Cardiac muscle cell (in vitro differentiated cells and primary cell): ENCODE results near the gene DDI2. TPM values are rescaled to one million over a fixed set of nuclear protein-coding genes. Genes with fewer than 3 reads are reported as not detected.
"Not testable (repeated sequence)": the region's sequence is repeated elsewhere in the genome, so short reads cannot be mapped to it uniquely, and the experiment has no call there.

Experiments used
- DNase-seq, 2 donors: peaks; one replicate each; pipeline versions ENCODE4 v3.0.0 to v3.0.0-alpha.2; 2010 to 2017; ENCODE audit warnings: low read depth in 1 of 2, low spot score in 1 of 2
- H3K27ac ChIP-seq: fragments of 200-600 bp; sonication (generic); 2 replicates; pipeline ENCODE4 v1.5.1; 2016
- H3K27me3 ChIP-seq: fragments of 200-600 bp; sonication (generic); 2 replicates; pipeline ENCODE4 v1.6.0; 2016; ENCODE audit warnings: control low read depth
- H3K36me3 ChIP-seq: fragments of 200-600 bp; sonication (generic); 2 replicates; pipeline ENCODE4 v1.5.1; 2016; ENCODE audit warnings: control low read depth
- H3K4me1 ChIP-seq: fragments of 200-600 bp; sonication (generic); 2 replicates; pipeline ENCODE4 v1.8.1; 2017; ENCODE audit warnings: low read depth, mild to moderate bottlenecking, mixed run types
- H3K4me3 ChIP-seq: fragments of 200-600 bp; sonication (generic); 2 replicates; pipeline ENCODE4 v1.5.1; 2016; ENCODE audit warnings: mild to moderate bottlenecking
- H3K9me3 ChIP-seq: fragments of 200-600 bp; sonication (generic); 2 replicates; pipeline ENCODE4 v1.5.1; 2017; ENCODE audit warnings: low read depth, mild to moderate bottlenecking, control low read depth
- polyA plus RNA-seq: library from polyadenylated mRNA; unstranded; fragments of >200 nt; fragmentation: Nextera tagmentation; extraction: Ambion mirVana; gene quantifications from 2 replicates; pipeline ENCODE4 v1.2.1, GENCODE V29; 2016
- total RNA-seq: library from RNA; depleted of rRNA; stranded (reverse); fragments of >200 nt; gene quantifications from 2 replicates; pipeline ENCODE4 v1.2.3, GENCODE V29; 2016
- TF ChIP-seq, protein P1 (sequence below): IDR thresholded peaks from 2 replicates; pipeline ENCODE4 v1.5.1; 2012; ENCODE audit warnings: low read depth, mild to moderate bottlenecking, low read length

The DDI2 gene
- total and polyA plus RNA-seq, 2 experiments from 2014 or later = 7.4 to 26.8 TPM

DNA sequence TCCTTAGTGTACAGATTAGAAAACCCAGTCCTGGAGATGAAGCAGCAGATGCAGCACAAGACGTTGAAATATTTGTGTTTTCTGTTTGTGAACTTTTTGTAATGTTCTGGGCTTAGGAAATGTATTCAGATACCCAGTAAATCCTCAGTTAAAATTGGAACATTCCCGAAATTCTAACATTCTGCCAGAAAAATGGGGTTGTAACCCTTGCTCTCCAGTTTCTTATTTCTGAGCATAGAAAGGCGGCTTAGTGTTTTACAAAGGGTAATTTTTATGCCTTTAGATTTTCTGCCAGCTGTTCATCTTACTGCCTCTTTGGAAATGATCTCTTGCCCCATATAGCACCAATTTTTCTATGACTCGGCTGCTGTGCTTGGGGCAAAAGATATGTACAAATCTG, 20.6 kb downstream of the DDI2 start:
- Histone ChIP-seq H3K27me3 (no peaks in the 10 kb centered on the region), H3K4me1 (no peaks in the 10 kb centered on the region), H3K27ac (no peak overlapping the region), H3K4me3 (no peak overlapping the region), H3K36me3 (peaks cover 60% of the 10 kb centered on the region), H3K9me3 (no peaks in the 10 kb centered on the region)
- TF ChIP-seq, protein P1, sequence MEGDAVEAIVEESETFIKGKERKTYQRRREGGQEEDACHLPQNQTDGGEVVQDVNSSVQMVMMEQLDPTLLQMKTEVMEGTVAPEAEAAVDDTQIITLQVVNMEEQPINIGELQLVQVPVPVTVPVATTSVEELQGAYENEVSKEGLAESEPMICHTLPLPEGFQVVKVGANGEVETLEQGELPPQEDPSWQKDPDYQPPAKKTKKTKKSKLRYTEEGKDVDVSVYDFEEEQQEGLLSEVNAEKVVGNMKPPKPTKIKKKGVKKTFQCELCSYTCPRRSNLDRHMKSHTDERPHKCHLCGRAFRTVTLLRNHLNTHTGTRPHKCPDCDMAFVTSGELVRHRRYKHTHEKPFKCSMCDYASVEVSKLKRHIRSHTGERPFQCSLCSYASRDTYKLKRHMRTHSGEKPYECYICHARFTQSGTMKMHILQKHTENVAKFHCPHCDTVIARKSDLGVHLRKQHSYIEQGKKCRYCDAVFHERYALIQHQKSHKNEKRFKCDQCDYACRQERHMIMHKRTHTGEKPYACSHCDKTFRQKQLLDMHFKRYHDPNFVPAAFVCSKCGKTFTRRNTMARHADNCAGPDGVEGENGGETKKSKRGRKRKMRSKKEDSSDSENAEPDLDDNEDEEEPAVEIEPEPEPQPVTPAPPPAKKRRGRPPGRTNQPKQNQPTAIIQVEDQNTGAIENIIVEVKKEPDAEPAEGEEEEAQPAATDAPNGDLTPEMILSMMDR = no peak
- DNase-seq = no peak

DNA sequence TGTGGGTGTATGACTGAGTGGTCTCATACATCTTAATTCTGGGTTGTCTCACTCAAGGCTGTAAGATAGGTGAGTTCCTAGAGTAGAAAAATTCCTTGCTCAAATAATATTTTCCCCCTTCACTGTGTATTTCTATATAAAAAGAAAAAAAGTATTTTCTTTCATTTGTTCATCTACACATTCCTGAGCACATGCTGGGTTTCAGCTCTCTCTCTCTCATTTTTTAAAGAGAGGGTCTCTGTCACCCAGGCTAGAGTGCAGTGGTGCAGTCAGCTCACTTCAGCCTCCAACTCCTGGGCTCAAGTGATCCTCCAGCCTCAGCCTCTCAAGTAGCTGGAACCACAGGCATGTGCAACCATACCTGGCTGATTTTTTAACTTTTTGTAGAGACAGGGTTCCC, 22.0 kb downstream of the DDI2 start:
- peaks cover 61% of the 10 kb centered on the region for H3K36me3 ChIP-seq
- TF ChIP-seq, protein P1 = no peak
- DNase-seq = no peak
- H3K4me1 ChIP-seq = no peaks in the 10 kb centered on the region
- H3K4me3 ChIP-seq = no peak overlapping the region
- no peaks in the 10 kb centered on the region for H3K27me3 ChIP-seq
- no peaks in the 10 kb centered on the region for H3K9me3 ChIP-seq
- no peak overlapping the region for H3K27ac ChIP-seq

DNA sequence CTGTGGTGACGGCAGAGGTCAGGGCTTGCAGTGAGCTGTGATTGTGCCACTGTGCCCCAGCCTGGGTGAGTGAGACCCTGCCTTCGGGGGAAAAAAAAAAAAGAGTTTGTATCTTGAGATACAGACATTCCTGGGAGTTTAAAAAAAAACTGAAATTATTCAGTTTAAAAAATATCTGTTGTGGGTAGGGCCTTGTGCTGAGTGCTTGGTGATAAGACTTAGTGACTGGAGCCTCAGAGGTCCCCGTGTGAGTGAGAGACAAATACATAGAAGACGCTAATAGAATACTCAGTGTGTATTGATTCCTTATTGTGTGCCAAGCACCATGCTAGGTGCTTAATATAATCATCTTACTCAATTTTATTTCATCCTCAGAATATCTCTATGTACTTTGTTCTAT, 22.7 kb downstream of the DDI2 start:
- Histone ChIP-seq H3K27ac (no peak overlapping the region), H3K4me3 (no peak overlapping the region), H3K36me3 (peaks cover 56% of the 10 kb centered on the region), H3K27me3 (no peaks in the 10 kb centered on the region), H3K4me1 (no peaks in the 10 kb centered on the region), H3K9me3 (no peaks in the 10 kb centered on the region)
- TF ChIP-seq, protein P1 = no peak
- DNase-seq = no peak

DNA sequence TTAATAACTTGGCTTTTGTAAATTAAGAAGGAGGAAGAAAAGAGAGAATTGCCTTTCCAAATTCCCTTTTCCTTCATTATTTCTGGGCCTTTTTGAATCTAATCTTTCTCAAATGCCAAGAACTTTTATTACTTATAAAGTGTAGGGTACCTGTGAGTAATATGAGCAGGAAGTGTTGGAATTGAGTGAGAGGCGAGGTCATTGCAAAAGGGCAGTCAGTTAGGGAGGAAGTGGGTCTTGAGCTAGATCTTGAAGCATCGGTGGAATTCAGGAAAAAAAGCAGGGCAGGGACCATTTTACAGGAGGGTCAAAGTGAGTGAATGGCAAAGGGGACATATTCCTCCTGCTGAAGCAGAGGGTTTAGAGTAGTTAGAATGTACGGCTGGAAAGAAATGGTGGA, 23.4 kb downstream of the DDI2 start:
- DNase-seq = no peak
- no peaks in the 10 kb centered on the region for H3K9me3 ChIP-seq
- H3K4me3 ChIP-seq = no peak overlapping the region
- H3K27ac ChIP-seq = no peak overlapping the region
- H3K4me1 ChIP-seq = no peaks in the 10 kb centered on the region
- TF ChIP-seq, protein P1 = no peak
- peaks cover 53% of the 10 kb centered on the region for H3K36me3 ChIP-seq
- no peaks in the 10 kb centered on the region for H3K27me3 ChIP-seq

DNA sequence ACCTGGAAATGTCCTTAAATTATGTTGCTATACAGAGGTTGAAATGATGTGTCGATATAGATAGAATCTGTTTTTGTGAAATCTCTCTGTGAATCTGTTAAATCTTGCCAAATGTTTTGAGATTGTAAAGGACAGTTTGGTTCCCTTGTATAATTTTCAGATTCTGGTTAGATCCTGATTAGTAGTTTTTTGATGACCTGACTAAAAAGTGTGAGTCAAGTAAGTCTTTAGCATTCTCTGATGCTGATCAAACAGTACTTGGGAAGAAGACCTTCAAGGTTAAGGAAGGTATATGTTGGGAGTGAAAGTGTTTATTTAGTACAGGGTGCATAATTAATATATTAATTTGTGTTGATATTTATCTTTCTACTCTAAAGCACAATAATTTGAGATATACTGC, 32.7 kb downstream of the DDI2 start:
- H3K27me3 ChIP-seq = no peaks in the 10 kb centered on the region
- H3K9me3 ChIP-seq = no peaks in the 10 kb centered on the region
- H3K36me3 ChIP-seq = peaks cover 35% of the 10 kb centered on the region
- H3K4me3 ChIP-seq = no peak overlapping the region
- H3K27ac ChIP-seq = no peak overlapping the region
- TF ChIP-seq, protein P1 = no peak
- no peaks in the 10 kb centered on the region for H3K4me1 ChIP-seq
- DNase-seq = no peak

DNA sequence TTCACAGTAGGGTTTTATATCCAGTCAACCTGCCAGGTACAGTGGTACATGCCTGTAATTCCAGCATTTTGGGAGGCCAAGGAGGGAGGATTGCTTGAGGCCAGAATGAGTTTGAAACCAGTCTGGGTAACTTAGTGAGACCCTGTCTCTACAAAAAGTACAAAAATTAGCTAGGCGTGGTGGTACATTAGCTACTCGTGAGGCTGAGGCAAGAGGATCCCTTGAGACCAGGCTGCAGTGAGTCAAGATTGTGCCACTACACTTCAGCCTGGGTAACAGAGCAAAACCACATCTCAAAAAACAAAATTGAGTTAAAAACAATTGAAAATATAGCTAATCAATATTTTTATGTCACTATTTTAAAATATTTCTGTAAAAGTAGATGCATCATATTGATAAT, 33.2 kb downstream of the DDI2 start:
- Histone ChIP-seq H3K36me3 (peaks cover 33% of the 10 kb centered on the region), H3K4me3 (no peak overlapping the region), H3K27me3 (no peaks in the 10 kb centered on the region), H3K4me1 (no peaks in the 10 kb centered on the region), H3K27ac (no peak overlapping the region), H3K9me3 (no peaks in the 10 kb centered on the region)
- TF ChIP-seq, protein P1 = no peak
- no peak for DNase-seq

DNA sequence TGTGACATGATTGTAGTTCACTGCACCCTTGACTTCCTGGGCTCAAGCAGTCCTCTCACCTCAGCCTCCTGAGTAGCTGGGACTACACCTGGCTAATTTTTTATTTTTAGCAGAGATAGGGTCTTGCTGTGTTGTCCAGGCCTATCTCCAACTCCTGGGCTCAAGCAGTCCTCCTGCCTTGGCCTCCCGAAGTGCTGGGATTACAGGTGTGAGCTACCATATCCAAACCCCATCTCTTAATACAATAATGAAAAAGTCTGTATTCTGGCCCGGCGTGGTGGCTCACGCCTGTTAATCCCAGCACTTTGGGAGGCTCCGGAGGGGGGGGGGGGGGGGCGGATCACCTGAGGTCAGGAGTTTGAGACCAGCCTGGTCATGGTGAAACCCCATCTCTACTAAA, 34.9 kb downstream of the DDI2 start:
- H3K4me3 ChIP-seq, DNase-seq, H3K9me3 ChIP-seq, H3K27me3 ChIP-seq, H3K27ac ChIP-seq: not testable (repeated sequence)
- Histone ChIP-seq H3K36me3 (peaks cover 32% of the 10 kb centered on the region), H3K4me1 (peaks cover 14% of the 10 kb centered on the region)
